Activated CD8-positive, alpha-beta memory T cell treated with anti-CD3 and anti-CD28 coated beads, Interleukin-2, amount 50 U/mL, for 24 hours (primary cell): ENCODE measurements around the gene NDUFAF2.
"Not testable (repeated sequence)": the region's sequence is repeated elsewhere in the genome, so short reads cannot be mapped to it uniquely, and the experiment has no call there.

Experiments
- DNase-seq: peaks from one replicate; pipeline ENCODE4 v3.0.0-alpha.2; 2020; ENCODE audit errors: extremely low read depth

Gene NDUFAF2, protein sequence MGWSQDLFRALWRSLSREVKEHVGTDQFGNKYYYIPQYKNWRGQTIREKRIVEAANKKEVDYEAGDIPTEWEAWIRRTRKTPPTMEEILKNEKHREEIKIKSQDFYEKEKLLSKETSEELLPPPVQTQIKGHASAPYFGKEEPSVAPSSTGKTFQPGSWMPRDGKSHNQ

GRCh38 chr5:60944904-60945812, at the start of gene NDUFAF2, which contains the start of gene ERCC8:
TSS of gene NDUFAF2 (plus strand) at chr5:60945205. CDS start at chr5:60945256, 51 bp downstream.
TSS of gene ERCC8 (minus strand) at chr5:60945070. CDS start at chr5:60945008, 62 bp downstream.
- DNase-seq, result peak; percentile 73

DNA sequence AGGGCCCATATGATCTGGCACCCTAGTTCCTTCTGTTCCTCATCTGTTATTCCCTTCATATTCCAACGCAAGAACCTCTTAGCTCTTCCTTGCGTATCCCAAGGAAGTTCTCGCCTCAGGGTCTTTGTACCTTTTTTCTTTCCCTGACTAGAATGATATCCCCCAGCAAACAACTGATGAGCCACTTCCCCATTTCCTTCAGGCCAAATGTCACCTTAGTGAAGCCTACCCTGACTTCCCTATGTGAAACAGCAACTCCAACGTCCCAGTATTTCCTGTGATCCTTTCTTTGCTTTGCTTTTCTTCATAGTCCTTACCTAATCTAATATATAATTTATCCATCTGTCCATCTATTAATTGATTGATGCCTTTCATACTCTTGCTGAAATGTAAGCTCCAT, 48.0 kb upstream of the NDUFAF2 start:
- DNase-seq, result no peak

DNA sequence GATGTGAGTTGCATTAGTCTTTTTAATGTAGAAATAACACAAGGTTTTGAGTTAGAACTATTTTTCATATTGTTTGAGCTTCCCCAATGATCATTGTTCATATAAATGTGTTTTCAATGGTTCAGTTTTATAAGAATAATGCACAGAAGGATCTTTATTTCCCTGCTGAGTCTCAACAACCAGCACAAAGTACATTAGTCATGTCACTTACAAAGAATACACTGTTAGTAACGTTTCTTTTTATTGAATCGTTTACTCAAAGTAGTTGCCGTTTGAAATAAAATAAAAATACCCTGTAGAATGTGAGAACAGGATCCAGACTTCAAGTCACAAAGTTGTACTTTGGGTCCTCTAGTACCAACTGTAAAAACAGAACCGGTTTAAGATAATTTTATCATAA, 41.6 kb upstream of the NDUFAF2 start:
- no peak for DNase-seq

DNA sequence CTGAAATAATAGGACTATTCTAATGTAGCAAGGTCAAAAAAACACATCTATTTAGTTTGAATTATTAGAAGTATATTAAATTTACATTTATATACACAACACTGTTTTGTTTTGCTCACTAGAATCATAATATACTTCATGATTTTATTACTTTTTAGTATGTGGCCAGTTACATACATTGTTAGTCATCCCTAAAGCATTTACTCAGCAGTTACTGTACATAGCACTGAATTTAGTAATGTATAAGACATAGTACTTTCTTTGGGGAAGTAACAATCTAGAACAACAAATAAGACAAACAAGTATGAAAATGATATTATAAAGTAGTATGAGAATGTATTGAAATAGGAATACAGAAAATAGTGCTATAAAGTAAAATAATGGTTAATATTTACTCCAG, 28.4 kb upstream of the NDUFAF2 start:
- DNase-seq, result no peak

GRCh38 chr5:60918466-60918865, 26.5 kb upstream of the NDUFAF2 start:
- no peak for DNase-seq

- no peak for DNase-seq
Measured at GRCh38 chr5:60927450-60927849, 17.6 kb upstream of the NDUFAF2 start.

GRCh38 chr5:60929024-60929423, 16.0 kb upstream of the NDUFAF2 start:
- DNase-seq, result no peak

DNA sequence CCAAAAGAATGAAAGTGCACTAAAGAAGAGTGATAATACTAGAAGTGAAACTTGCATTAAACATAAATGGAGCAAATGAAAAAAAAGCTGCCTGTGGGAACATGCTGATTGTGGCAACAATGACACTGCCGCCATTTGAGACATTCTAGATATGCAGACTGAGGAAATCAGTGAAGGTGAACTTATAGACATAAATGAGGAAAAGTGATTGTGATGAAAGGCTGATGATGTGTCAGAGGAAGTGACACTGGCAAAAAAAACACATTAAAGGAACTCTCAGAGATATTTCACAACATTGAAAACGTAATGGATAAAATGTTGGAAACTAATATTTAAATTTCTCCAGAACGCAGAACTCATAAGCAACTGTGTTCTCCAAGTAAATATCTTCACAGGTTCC, 1.4 kb upstream of the NDUFAF2 start:
- DNase-seq, result no peak

- no peak for DNase-seq
Measured at GRCh38 chr5:60945813-60946187, 795 bp downstream of the NDUFAF2 start.

DNA sequence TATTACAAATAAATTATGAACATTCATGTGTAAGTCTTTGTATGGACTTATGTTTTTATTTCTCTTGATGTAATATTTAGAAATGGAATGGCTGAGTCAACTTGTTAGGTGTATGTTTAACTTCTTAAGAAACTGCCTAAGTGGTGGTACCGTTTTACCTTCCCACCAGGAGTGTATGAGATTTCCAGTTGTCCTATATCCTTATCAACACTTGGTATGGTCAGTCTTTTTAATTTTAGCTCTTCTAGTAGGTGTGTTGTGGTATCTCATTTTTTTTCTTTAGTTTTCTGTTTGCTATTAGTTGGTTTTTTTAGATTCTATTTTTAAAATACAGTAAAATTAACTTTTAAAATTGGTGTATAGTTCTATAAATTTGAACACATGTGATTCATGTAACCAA, 3.7 kb downstream of the NDUFAF2 start:
- DNase-seq, result no peak

DNA sequence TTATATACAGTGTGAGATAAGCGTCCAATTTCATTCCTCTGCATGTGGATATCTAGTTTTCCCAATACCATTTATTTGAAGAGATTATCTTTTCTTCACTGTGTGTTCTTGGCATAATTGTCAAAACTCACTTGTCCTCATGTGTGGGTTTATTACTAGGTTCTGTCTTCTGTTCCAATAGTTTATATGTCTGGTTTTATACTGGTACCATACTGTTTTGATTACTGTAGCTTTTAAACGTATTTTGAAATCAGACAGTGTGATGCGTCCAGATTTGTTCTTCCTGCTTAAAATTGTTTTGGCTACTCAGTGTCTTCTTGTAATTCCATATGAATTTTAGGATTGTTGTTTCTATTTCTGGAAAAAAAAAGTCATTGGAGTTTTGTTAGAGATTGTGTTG, 10.2 kb downstream of the NDUFAF2 start:
- DNase-seq, result no peak

DNA sequence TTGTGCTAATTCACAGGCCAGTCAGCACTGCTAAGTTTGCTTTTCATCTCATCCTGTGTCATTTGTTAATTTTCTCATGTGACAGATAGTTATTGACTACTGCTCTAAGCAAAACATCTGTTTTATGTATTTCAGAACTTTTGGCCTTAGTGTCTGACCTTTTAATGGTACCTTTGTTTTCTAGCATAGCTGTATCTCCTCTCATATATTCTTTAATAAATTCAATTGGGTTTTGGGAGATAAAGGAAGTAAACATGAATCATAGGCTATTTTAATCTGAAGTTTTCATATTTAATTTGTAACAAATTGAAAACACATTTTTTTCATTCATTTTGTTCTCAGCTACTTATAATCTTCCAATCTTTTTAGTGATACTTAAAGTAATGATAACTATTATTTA, 13.1 kb downstream of the NDUFAF2 start:
- no peak for DNase-seq

- no peak for DNase-seq
Measured at GRCh38 chr5:60958712-60959111, 13.7 kb downstream of the NDUFAF2 start.

GRCh38 chr5:60959156-60959555, 14.2 kb downstream of the NDUFAF2 start:
- DNase-seq, result no peak

DNA sequence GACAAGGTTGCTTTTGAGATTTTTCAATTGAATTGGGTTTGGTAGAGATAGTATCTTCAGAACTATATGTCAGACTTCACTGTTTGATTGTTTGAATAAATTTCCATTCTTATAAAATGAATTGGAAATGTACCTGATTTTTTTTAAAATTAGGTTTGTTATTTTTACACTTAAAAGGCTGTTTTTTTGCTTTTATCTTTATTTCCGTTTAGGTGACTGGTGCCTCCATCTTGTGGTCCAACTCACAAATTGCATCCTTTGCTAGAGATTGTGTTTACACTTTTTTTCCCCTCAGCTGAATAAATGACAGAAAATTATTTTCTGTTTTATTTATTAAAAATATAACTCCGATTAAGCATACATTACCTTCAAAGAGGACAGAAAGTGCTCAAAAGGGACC, 15.6 kb downstream of the NDUFAF2 start:
- no peak for DNase-seq

DNA sequence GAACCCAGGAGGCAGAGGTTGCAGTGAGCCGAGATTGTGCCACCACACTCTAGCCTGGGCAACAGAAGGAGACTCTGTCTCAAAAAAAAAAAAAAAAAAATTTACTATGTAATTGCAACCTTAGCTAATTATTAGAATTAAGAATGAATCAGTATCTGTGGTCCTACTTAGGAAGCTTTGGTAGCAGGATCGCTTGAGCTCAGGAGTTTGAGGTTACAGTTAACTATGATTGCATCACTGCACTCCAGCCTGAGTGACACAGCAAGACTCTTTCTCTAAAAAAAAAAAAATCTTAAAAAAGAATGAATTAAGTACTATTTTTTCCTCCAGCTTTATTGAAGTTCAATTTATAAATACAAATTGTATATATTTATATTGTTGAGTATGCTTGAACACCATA, 16.7 kb downstream of the NDUFAF2 start:
- no peak for DNase-seq

DNA sequence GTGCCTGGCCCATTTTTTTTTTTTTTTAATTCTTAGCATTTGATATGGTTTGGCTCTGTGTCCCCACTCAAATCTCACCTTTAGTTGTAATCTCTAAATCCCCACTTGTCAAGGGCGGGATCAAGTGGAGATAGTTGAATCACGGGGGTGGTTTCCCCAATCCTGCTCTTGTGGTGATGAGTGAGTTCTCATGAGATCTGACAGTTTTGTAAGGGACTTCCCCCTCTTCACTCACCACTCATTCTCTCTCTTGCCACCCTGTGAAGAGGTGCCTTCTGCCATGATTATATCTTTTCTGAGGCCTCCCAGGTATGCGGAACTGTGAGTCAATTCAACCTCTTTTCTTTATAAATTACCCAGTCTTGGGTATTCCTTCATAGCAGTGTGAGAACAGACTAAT, 27.2 kb downstream of the NDUFAF2 start:
- DNase-seq, result peak; percentile 25

- no peak for DNase-seq
Measured at GRCh38 chr5:60977956-60978737, 33.1 kb downstream of the NDUFAF2 start.

DNA sequence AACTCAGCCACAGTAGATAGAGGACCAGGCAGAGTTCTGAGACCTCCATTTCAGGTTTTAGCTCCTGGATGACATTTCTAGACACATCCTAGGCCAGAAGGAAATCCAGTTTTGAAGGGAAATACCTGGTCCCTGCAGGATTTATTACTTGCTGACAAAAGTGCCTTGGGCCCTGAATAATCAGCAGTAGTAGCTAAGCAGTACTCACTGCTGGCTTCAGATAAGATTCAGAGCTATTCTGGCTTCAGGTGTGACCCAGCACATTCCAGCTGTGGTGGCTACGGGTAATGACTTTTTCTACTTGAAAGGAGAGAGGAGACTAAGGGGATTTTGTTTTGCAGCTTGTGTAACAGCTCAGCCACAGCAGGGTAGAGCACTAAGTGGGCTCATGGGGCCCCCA, 34.0 kb downstream of the NDUFAF2 start:
- no peak for DNase-seq

- DNase-seq, result no peak
Measured at GRCh38 chr5:60980511-60980910, 35.5 kb downstream of the NDUFAF2 start.

- not testable (repeated sequence) for DNase-seq
Measured at GRCh38 chr5:60982127-60982526, 37.1 kb downstream of the NDUFAF2 start.

- no peak for DNase-seq
Measured at GRCh38 chr5:60989790-60990189, 44.8 kb downstream of the NDUFAF2 start.

DNA sequence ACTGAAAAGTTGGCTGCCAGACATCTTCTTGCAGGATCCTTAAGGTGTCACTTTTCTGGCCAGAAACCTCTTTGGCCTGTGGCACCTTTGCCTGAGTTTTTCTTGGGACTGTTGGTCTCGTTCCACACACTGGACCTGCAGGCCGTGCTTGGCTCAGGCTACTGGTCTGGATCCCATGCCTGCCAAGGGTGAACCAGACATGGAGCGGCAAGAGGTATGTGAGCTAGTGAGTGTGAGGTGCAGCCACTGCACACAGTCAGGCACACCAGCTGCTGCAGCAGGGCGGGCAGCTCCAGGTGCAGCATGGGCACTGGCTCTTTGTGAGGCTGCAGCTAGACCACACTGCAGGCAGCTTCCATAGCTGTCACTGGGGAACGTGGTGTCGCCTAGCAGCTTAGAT, 47.9 kb downstream of the NDUFAF2 start:
- DNase-seq, result no peak
